ENCODE data around the gene SDHB.
"Not testable (repeated sequence)": the region's sequence is repeated elsewhere in the genome, so short reads cannot be mapped to it uniquely, and the experiment has no call there.

The SDHB gene

GRCh38 chr1:17070163-17070525 lies 16.3 kb upstream of the SDHB start:
- H3K4me3 ChIP-seq (ENCODE audit: low read depth in 1 of 2, low read length in 2 of 2): no peak overlapping the region
- H3K27ac ChIP-seq (ENCODE audit: low read depth, low read length): no peak overlapping the region
- H3K36me3 ChIP-seq (ENCODE audit: insufficient read depth, low read length): no peaks in the 10 kb centered on the region
- no peaks in the 10 kb centered on the region for H3K9me3 ChIP-seq (ENCODE audit: low read length)
- peaks cover 0 to 4% of the 10 kb centered on the region in 2 donors for H3K27me3 ChIP-seq (ENCODE audit: control insufficient read depth in 1 of 2, insufficient read depth in 2 of 2, low read length in 2 of 2)
- no peaks in the 10 kb centered on the region for H3K4me1 ChIP-seq (ENCODE audit: insufficient read depth, low read length)
- H3K9ac ChIP-seq (ENCODE audit: low read length): no peak overlapping the region

- Histone ChIP-seq H3K27ac (ENCODE audit: low read depth, low read length) (no peak overlapping the region), H3K9ac (ENCODE audit: low read length) (no peak overlapping the region)
Observed at GRCh38 chr1:17069452-17070162, 15.8 kb upstream of the SDHB start.

GRCh38 chr1:17068789-17069188 lies 15.0 kb upstream of the SDHB start:
- Histone ChIP-seq H3K4me1 (ENCODE audit: insufficient read depth, low read length) (no peaks in the 10 kb centered on the region), H3K36me3 (ENCODE audit: insufficient read depth, low read length) (no peaks in the 10 kb centered on the region), H3K9ac (ENCODE audit: low read length) (no peak overlapping the region), H3K27me3 (ENCODE audit: control insufficient read depth in 1 of 2, insufficient read depth in 2 of 2, low read length in 2 of 2) (peaks cover 0 to 4% of the 10 kb centered on the region in 2 donors), H3K4me3 (ENCODE audit: low read depth in 1 of 2, low read length in 2 of 2) (no peak overlapping the region), H3K9me3 (ENCODE audit: low read length) (no peaks in the 10 kb centered on the region), H3K27ac (ENCODE audit: low read depth, low read length) (no peak overlapping the region)

More at GRCh38 chr1:17069452-17070162, 15.8 kb upstream of the SDHB start:
- no peak overlapping the region for H3K4me3 ChIP-seq (ENCODE audit: low read depth in 1 of 2, low read length in 2 of 2)
- H3K36me3 ChIP-seq (ENCODE audit: insufficient read depth, low read length): no peaks in the 10 kb centered on the region
- no peaks in the 10 kb centered on the region for H3K4me1 ChIP-seq (ENCODE audit: insufficient read depth, low read length)
- H3K9me3 ChIP-seq (ENCODE audit: low read length): no peaks in the 10 kb centered on the region
- peaks cover 0 to 4% of the 10 kb centered on the region in 2 donors for H3K27me3 ChIP-seq (ENCODE audit: control insufficient read depth in 1 of 2, insufficient read depth in 2 of 2, low read length in 2 of 2)

- H3K4me3 ChIP-seq (ENCODE audit: low read depth in 1 of 2, low read length in 2 of 2): no peak overlapping the region
- no peaks in the 10 kb centered on the region for H3K4me1 ChIP-seq (ENCODE audit: insufficient read depth, low read length)
- H3K27ac ChIP-seq (ENCODE audit: low read depth, low read length): no peak overlapping the region
- H3K27me3 ChIP-seq (ENCODE audit: control insufficient read depth in 1 of 2, insufficient read depth in 2 of 2, low read length in 2 of 2): peaks cover 0 to 4% of the 10 kb centered on the region in 2 donors
- H3K9ac ChIP-seq (ENCODE audit: low read length): no peak overlapping the region
- no peaks in the 10 kb centered on the region for H3K36me3 ChIP-seq (ENCODE audit: insufficient read depth, low read length)
- no peaks in the 10 kb centered on the region for H3K9me3 ChIP-seq (ENCODE audit: low read length)
Observed at GRCh38 chr1:17067465-17068240, 13.8 kb upstream of the SDHB start.

GRCh38 chr1:17067069-17067426 lies 13.2 kb upstream of the SDHB start:
- Histone ChIP-seq H3K4me3 (ENCODE audit: low read depth in 1 of 2, low read length in 2 of 2) (no peak overlapping the region), H3K9me3 (ENCODE audit: low read length) (no peaks in the 10 kb centered on the region), H3K27ac (ENCODE audit: low read depth, low read length) (no peak overlapping the region), H3K27me3 (ENCODE audit: control insufficient read depth in 1 of 2, insufficient read depth in 2 of 2, low read length in 2 of 2) (peaks cover 0 to 4% of the 10 kb centered on the region in 2 donors), H3K36me3 (ENCODE audit: insufficient read depth, low read length) (no peaks in the 10 kb centered on the region), H3K4me1 (ENCODE audit: insufficient read depth, low read length) (no peaks in the 10 kb centered on the region), H3K9ac (ENCODE audit: low read length) (no peak overlapping the region)

- Histone ChIP-seq H3K27me3 (ENCODE audit: control insufficient read depth in 1 of 2, insufficient read depth in 2 of 2, low read length in 2 of 2) (peaks cover 0 to 3% of the 10 kb centered on the region in 2 donors), H3K36me3 (ENCODE audit: insufficient read depth, low read length) (no peaks in the 10 kb centered on the region), H3K9ac (ENCODE audit: low read length) (no peak overlapping the region), H3K4me1 (ENCODE audit: insufficient read depth, low read length) (no peaks in the 10 kb centered on the region), H3K9me3 (ENCODE audit: low read length) (no peaks in the 10 kb centered on the region), H3K4me3 (ENCODE audit: low read depth in 1 of 2, low read length in 2 of 2) (no peak overlapping the region), H3K27ac (ENCODE audit: low read depth, low read length) (no peak overlapping the region)
Observed at GRCh38 chr1:17066361-17067068, 12.7 kb upstream of the SDHB start.

- Histone ChIP-seq H3K9me3 (ENCODE audit: low read length) (no peaks in the 10 kb centered on the region), H3K4me3 (ENCODE audit: low read depth in 1 of 2, low read length in 2 of 2) (no peak overlapping the region), H3K27ac (ENCODE audit: low read depth, low read length) (no peak overlapping the region)
Observed at GRCh38 chr1:17065666-17066065, 11.8 kb upstream of the SDHB start.

GRCh38 chr1:17062751-17063150 lies 8.9 kb upstream of the SDHB start:
- H3K4me1 ChIP-seq (ENCODE audit: insufficient read depth, low read length); H3K27ac ChIP-seq (ENCODE audit: low read depth, low read length): not testable (repeated sequence)

More at GRCh38 chr1:17065666-17066065, 11.8 kb upstream of the SDHB start:
- H3K9ac ChIP-seq (ENCODE audit: low read length): no peak overlapping the region
- no peaks in the 10 kb centered on the region for H3K36me3 ChIP-seq (ENCODE audit: insufficient read depth, low read length)
- no peaks in the 10 kb centered on the region for H3K4me1 ChIP-seq (ENCODE audit: insufficient read depth, low read length)
- no peaks in the 10 kb centered on the region for H3K27me3 ChIP-seq (ENCODE audit: control insufficient read depth in 1 of 2, insufficient read depth in 2 of 2, low read length in 2 of 2)

GRCh38 chr1:17061892-17062291 lies 8.1 kb upstream of the SDHB start:
- Histone ChIP-seq H3K4me3 (ENCODE audit: low read depth in 1 of 2, low read length in 2 of 2) (no peak overlapping the region), H3K9me3 (ENCODE audit: low read length) (no peaks in the 10 kb centered on the region), H3K9ac (ENCODE audit: low read length) (no peak overlapping the region), H3K36me3 (ENCODE audit: insufficient read depth, low read length) (no peaks in the 10 kb centered on the region), H3K4me1 (ENCODE audit: insufficient read depth, low read length) (no peaks in the 10 kb centered on the region), H3K27ac (ENCODE audit: low read depth, low read length) (no peak overlapping the region), H3K27me3 (ENCODE audit: control insufficient read depth in 1 of 2, insufficient read depth in 2 of 2, low read length in 2 of 2) (no peaks in the 10 kb centered on the region)

More at GRCh38 chr1:17062751-17063150, 8.9 kb upstream of the SDHB start:
- H3K27me3 ChIP-seq (ENCODE audit: control insufficient read depth in 1 of 2, insufficient read depth in 2 of 2, low read length in 2 of 2); H3K9me3 ChIP-seq (ENCODE audit: low read length); H3K36me3 ChIP-seq (ENCODE audit: insufficient read depth, low read length); H3K4me3 ChIP-seq (ENCODE audit: low read depth in 1 of 2, low read length in 2 of 2); H3K9ac ChIP-seq (ENCODE audit: low read length): not testable (repeated sequence)

- Histone ChIP-seq H3K36me3 (ENCODE audit: insufficient read depth, low read length) (no peaks in the 10 kb centered on the region), H3K4me1 (ENCODE audit: insufficient read depth, low read length) (no peaks in the 10 kb centered on the region), H3K9me3 (ENCODE audit: low read length) (no peaks in the 10 kb centered on the region), H3K27me3 (ENCODE audit: control insufficient read depth in 1 of 2, insufficient read depth in 2 of 2, low read length in 2 of 2) (no peaks in the 10 kb centered on the region), H3K9ac (ENCODE audit: low read length) (no peak overlapping the region), H3K27ac (ENCODE audit: low read depth, low read length) (no peak overlapping the region), H3K4me3 (ENCODE audit: low read depth in 1 of 2, low read length in 2 of 2) (no peak overlapping the region)
Observed at GRCh38 chr1:17061486-17061885, 7.7 kb upstream of the SDHB start.

- no peaks in the 10 kb centered on the region for H3K36me3 ChIP-seq (ENCODE audit: insufficient read depth, low read length)
- H3K4me1 ChIP-seq (ENCODE audit: insufficient read depth, low read length): no peaks in the 10 kb centered on the region
- H3K4me3 ChIP-seq (ENCODE audit: low read depth in 1 of 2, low read length in 2 of 2): no peak overlapping the region
- no peak overlapping the region for H3K27ac ChIP-seq (ENCODE audit: low read depth, low read length)
- no peaks in the 10 kb centered on the region for H3K9me3 ChIP-seq (ENCODE audit: low read length)
- H3K9ac ChIP-seq (ENCODE audit: low read length): no peak overlapping the region
- no peaks in the 10 kb centered on the region for H3K27me3 ChIP-seq (ENCODE audit: control insufficient read depth in 1 of 2, insufficient read depth in 2 of 2, low read length in 2 of 2)
Observed at GRCh38 chr1:17060306-17060749, 6.5 kb upstream of the SDHB start.
